Measurements from ENCODE around the gene MBD4.
"Not testable (repeated sequence)": the region's sequence is repeated elsewhere in the genome, so short reads cannot be mapped to it uniquely, and the experiment has no call there.

MBD4 gene

GRCh38 chr3:129384594-129385323 lies 55.0 kb downstream of the MBD4 start:
- no peak for FAIRE-seq
- DNase-seq (ENCODE audit: insufficient read length) = no peak
- TF ChIP-seq TAF1 (IDR thresholded peaks at IDR 0.05; ENCODE audit: borderline replicate concordance, low read depth, low read length) (no peak), POLR2AphosphoS5 (IDR thresholded peaks at IDR 0.05; ENCODE audit: low read depth, low read length) (peak; percentile 40; the same call in 1 of the 2 replicates)

GRCh38 chr3:129384103-129384502 lies 55.6 kb downstream of the MBD4 start:
- peak; percentile 17 for FAIRE-seq
- DNase-seq (ENCODE audit: insufficient read length) = not testable (repeated sequence)

- no peak for TF ChIP-seq POLR2A (IDR thresholded peaks at IDR 0.05; ENCODE audit: low read depth, low read length)
- TF ChIP-seq POLR2AphosphoS5 (IDR thresholded peaks at IDR 0.05; ENCODE audit: low read depth, low read length) = no peak
- TF ChIP-seq TAF1 (IDR thresholded peaks at IDR 0.05; ENCODE audit: borderline replicate concordance, low read depth, low read length) = no peak
- FAIRE-seq = peak; percentile 67
Observed at GRCh38 chr3:129383292-129383860, 56.4 kb downstream of the MBD4 start.

GRCh38 chr3:129382366-129382765 lies 57.4 kb downstream of the MBD4 start:
- FAIRE-seq = no peak
- DNase-seq (ENCODE audit: insufficient read length) = no peak

More at GRCh38 chr3:129383292-129383860, 56.4 kb downstream of the MBD4 start:
- DNase-seq (ENCODE audit: insufficient read length) = peak; percentile 77

More at GRCh38 chr3:129382366-129382765, 57.4 kb downstream of the MBD4 start:
- no peak for TF ChIP-seq POLR2AphosphoS5 (IDR thresholded peaks at IDR 0.05; ENCODE audit: low read depth, low read length)
- no peak for TF ChIP-seq POLR2A (IDR thresholded peaks at IDR 0.05; ENCODE audit: low read depth, low read length)
- TF ChIP-seq TAF1 (IDR thresholded peaks at IDR 0.05; ENCODE audit: borderline replicate concordance, low read depth, low read length) = no peak
